ENCODE measurements around the gene ALDH16A1. TPM values are rescaled to one million over a fixed set of nuclear protein-coding genes. Genes with fewer than 3 reads are reported as not detected.

Gene ALDH16A1
- total RNA-seq, 1 experiment from 2014 or later: 41.6 TPM

GRCh38 chr19:49512970-49513745 is 60.1 kb downstream of the ALDH16A1 start:
- DNase-seq (ENCODE audit: low spot score): no peak

DNA sequence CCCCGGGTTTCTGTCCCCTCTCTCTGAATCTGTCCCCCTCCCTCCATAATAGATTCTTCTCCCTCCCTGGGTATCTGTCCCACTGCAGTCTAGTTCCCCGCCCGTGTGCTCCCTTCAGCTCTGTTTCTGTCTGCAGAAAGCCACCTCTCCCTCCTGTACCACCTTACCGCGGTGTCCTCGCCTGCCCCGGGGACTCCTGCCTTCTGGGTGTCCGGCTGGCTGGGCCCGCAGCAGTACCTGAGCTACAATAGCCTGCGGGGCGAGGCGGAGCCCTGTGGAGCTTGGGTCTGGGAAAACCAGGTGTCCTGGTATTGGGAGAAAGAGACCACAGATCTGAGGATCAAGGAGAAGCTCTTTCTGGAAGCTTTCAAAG is 60.7 kb downstream of the ALDH16A1 start:
- DNase-seq (ENCODE audit: low spot score): no peak

DNA sequence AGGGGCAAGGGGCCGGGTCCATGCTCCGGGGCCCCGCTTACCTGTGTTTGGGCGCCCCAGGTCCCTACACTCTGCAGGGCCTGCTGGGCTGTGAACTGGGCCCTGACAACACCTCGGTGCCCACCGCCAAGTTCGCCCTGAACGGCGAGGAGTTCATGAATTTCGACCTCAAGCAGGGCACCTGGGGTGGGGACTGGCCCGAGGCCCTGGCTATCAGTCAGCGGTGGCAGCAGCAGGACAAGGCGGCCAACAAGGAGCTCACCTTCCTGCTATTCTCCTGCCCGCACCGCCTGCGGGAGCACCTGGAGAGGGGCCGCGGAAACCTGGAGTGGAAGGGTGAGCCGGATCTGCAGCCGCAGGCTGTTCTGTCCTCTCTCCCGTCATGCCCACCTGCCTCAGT is 61.1 kb downstream of the ALDH16A1 start:
- DNase-seq (ENCODE audit: low spot score): no peak

- DNase-seq (ENCODE audit: low spot score): no peak
Observed at GRCh38 chr19:49515767-49516166, 62.7 kb downstream of the ALDH16A1 start.

- no peak for DNase-seq (ENCODE audit: low spot score)
Observed at GRCh38 chr19:49518033-49518432, 65.0 kb downstream of the ALDH16A1 start.

Other genes with a start within 250 kb of the ALDH16A1 start
- not detected in 2 replicates for gene SLC6A16, start 128.0 kb upstream of the ALDH16A1 start, total RNA-seq (2014; rRNA removed; shearing (Covaris generic))
- not detected in 2 replicates for gene CD37, start 117.8 kb upstream of the ALDH16A1 start, total RNA-seq (2014; rRNA removed; shearing (Covaris generic))
- 30.3 and 37.1 TPM in 2 replicates for gene TEAD2, start 90.8 kb upstream of the ALDH16A1 start, total RNA-seq (2014; rRNA removed; shearing (Covaris generic))
- gene DKKL1, start 89.3 kb upstream of the ALDH16A1 start, total RNA-seq (2014; rRNA removed; shearing (Covaris generic)): 0.21 TPM in 1 of 2 replicates, not detected in the other
- gene KASH5, start 65.0 kb upstream of the ALDH16A1 start, total RNA-seq (2014; rRNA removed; shearing (Covaris generic)): not detected in 2 replicates
- not detected in 2 replicates for gene PTH2, start 29.8 kb upstream of the ALDH16A1 start, total RNA-seq (2014; rRNA removed; shearing (Covaris generic))
- not detected in 2 replicates for gene GFY, start 27.8 kb upstream of the ALDH16A1 start, total RNA-seq (2014; rRNA removed; shearing (Covaris generic))
- gene SLC17A7, start 11.7 kb upstream of the ALDH16A1 start, total RNA-seq (2014; rRNA removed; shearing (Covaris generic)): 0.12 TPM in 1 of 2 replicates, not detected in the other
- 103 and 119 TPM in 2 replicates for gene PIH1D1, start 1.4 kb upstream of the ALDH16A1 start, total RNA-seq (2014; rRNA removed; shearing (Covaris generic))
- 4.7 and 6.2 TPM in 2 replicates for gene FLT3LG, start 21.0 kb downstream of the ALDH16A1 start, total RNA-seq (2014; rRNA removed; shearing (Covaris generic))
- gene RPL13A, start 34.4 kb downstream of the ALDH16A1 start, total RNA-seq (2014; rRNA removed; shearing (Covaris generic)): 1,452 and 1,525 TPM in 2 replicates
- gene RPS11, start 43.2 kb downstream of the ALDH16A1 start, total RNA-seq (2014; rRNA removed; shearing (Covaris generic)): 2,104 and 3,140 TPM in 2 replicates
- gene FCGRT, start 59.4 kb downstream of the ALDH16A1 start, total RNA-seq (2014; rRNA removed; shearing (Covaris generic)): 0.17 and 0.77 TPM in 2 replicates
- 0.46 TPM in 1 of 2 replicates, not detected in the other for gene RCN3, start 74.8 kb downstream of the ALDH16A1 start, total RNA-seq (2014; rRNA removed; shearing (Covaris generic))
- gene NOSIP, start 127.3 kb downstream of the ALDH16A1 start, total RNA-seq (2014; rRNA removed; shearing (Covaris generic)): 131 and 142 TPM in 2 replicates
- gene PRRG2, start 128.1 kb downstream of the ALDH16A1 start, total RNA-seq (2014; rRNA removed; shearing (Covaris generic)): 0.43 and 0.79 TPM in 2 replicates
- gene PRR12, start 138.0 kb downstream of the ALDH16A1 start, total RNA-seq (2014; rRNA removed; shearing (Covaris generic)): 2.3 and 4.7 TPM in 2 replicates
- gene RRAS, start 186.9 kb downstream of the ALDH16A1 start, total RNA-seq (2014; rRNA removed; shearing (Covaris generic)): 32.0 and 34.5 TPM in 2 replicates
- gene SCAF1, start 189.0 kb downstream of the ALDH16A1 start, total RNA-seq (2014; rRNA removed; shearing (Covaris generic)): 28.8 and 31.9 TPM in 2 replicates
- 72.2 and 75.6 TPM in 2 replicates for gene IRF3, start 212.6 kb downstream of the ALDH16A1 start, total RNA-seq (2014; rRNA removed; shearing (Covaris generic))
- 21.8 and 24.5 TPM in 2 replicates for gene BCL2L12, start 212.7 kb downstream of the ALDH16A1 start, total RNA-seq (2014; rRNA removed; shearing (Covaris generic))
- 485 and 504 TPM in 2 replicates for gene PRMT1, start 224.0 kb downstream of the ALDH16A1 start, total RNA-seq (2014; rRNA removed; shearing (Covaris generic))
- 2.7 and 3.2 TPM in 2 replicates for gene ADM5, start 236.4 kb downstream of the ALDH16A1 start, total RNA-seq (2014; rRNA removed; shearing (Covaris generic))
- 0.53 and 6.1 TPM in 2 replicates for gene CPT1C, start 237.9 kb downstream of the ALDH16A1 start, total RNA-seq (2014; rRNA removed; shearing (Covaris generic))

Data from A172 (cell line).